Stimulated activated CD4-positive, alpha-beta T cell treated with anti-CD3 and anti-CD28 coated beads, Interleukin-12 subunit alpha, Interleukin-12 subunit beta, amount 100 ng/mL, for 24 hours (primary cell): ENCODE results near the gene MAL.
"Not testable (repeated sequence)": the region's sequence is repeated elsewhere in the genome, so short reads cannot be mapped to it uniquely, and the experiment has no call there.

Experiments used
- DNase-seq, 2 experiments: peaks; one replicate each; pipeline ENCODE4 v3.0.0-alpha.2; 2020; ENCODE audit warnings: low read depth in 2 of 2

MAL gene

GRCh38 chr2:95098273-95098672 lies 72.8 kb downstream of the MAL start:
- not testable (repeated sequence) for DNase-seq

- no peak for DNase-seq
Measured at GRCh38 chr2:95099910-95100309, 74.4 kb downstream of the MAL start.
